HG02759 (cell line): Measurements from ENCODE around the gene RANBP3.
"Not testable (repeated sequence)": the region's sequence is repeated elsewhere in the genome, so short reads cannot be mapped to it uniquely, and the experiment has no call there.

ENCODE experiments used
- ATAC-seq: cut with Tn5 transposase; IDR thresholded peaks from one replicate; pipeline ENCODE4 v1.9.1; 2021; ENCODE audit warnings: mild to moderate bottlenecking, moderate library complexity; ENCODE audit not compliant: unreplicated experiment

RANBP3 gene

DNA sequence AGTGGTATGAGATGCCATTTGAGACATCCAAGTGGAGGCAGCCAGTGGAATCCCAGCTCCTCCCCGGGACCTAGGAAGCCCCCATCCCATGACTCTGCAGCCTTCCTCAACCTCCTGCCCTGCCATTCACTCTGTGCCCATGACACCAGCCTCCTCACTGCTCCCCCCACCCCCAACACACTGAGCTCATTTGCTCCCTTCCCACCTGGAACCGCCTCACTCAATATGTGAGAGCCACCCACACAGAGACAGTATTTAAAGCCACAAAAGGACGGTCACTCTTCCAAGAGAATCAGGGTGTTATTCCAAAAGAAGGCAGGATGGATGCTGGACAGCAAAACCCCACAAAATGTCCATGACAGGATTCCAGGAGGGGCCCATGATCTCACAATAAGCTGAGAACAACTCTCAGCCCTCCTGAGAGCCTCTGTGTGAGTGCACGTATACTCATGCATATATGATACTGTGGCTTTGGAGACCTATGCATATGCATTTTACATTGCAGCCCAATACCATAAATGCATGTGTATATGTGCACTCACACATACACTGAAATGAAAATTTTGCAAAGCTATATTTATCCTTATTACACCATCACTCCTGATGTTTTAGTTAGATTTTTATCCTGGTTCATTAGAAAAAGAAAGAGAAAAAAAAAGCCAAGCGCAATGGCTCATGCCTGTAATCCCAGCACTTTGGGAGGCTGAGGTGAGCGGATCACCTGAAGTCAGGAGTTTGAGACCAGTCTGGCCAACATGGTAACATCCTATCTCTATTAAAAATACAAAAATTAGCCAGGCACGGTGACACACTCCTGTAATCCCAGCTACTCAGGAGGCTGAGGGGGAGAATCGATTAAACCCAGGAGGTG lies 10.8 kb upstream of the RANBP3 start:
- ATAC-seq: no peak

DNA sequence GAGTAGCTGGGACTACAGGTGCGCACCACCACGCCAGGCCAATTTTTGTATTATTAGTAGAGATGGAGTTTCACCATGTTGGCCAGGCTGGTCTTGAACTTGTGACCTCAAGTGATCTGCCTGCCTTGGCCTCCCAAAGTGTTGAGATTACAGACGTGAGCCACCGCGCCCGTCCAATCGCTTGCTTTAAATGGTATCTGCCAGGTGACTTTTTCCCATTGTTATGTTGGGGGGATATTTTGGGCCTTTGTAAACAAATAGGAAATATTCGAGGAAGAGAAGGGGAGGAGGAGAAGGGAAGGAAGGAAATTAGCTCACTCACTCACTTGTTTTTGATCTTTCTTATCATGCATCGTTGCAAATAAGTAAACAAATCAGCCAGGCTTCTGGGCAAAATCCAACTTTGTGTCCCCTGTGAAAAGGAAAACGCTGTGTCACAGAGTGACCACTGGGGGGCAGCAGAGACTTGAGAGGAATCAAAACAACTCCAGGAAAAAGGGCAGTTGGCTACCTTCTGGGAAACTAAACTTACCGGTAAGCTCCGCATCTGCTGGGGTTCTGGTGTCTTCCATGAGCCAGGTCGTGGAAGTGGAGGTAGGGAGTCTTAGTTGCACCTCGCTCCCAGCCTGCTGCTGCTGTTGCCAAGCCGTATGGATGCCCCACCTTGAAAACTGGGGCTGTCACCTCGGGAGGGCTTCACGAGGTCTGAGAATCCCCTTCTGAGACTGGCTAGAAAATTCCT lies 9.3 kb upstream of the RANBP3 start:
- no peak for ATAC-seq

DNA sequence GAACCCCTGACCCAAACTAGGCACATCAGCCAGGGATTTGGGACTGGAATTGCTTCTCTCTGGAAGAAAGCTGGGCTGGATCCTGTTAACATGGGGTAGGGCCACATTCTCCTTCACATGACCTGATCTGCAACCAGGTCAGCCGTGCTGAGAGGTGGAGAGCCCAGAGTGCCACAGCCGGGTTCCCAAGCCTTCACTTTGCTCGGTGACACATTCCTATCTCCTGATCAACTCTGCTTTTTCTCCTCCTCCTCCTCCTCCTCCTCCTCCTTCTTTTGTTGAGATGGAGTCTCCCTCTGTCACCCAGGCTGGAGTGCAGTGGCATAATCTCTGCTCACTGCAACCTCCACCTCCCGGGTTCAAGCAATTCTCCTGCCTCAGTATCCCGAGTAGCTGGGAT lies 7.9 kb upstream of the RANBP3 start:
- ATAC-seq: not testable (repeated sequence)

DNA sequence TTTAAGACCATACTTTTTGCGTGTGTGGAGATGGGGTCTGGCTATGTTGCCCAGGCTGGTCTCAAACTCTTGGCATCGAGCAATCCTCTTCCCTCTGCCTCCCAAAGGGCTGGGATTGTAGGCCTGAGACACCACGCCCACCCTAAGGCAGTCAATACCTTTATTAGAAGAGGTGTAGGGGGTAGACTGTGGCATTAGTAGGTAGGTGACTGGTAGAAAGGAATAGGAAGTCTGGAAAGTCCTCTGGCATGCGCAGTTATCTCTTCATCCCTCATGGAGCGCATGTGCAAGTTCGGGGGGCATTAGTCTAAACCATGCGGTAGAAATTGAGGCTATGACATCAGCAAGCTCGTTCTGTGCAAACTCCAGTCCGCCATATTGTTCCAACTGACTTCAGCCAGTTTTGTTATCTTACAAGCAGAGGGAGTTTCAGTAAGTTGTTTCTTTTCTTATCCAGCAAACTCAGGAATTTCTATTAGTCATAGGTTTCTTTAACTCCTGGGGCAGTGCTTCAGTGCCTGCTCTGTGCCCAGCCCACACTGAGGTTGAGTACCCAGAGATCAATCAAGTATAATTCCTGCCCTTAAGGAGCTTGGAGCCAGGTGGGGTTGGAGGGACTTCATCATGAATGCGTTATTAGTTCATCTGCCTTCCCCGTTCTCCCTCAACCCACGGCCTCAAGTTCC lies 7.3 kb upstream of the RANBP3 start:
- no peak for ATAC-seq

DNA sequence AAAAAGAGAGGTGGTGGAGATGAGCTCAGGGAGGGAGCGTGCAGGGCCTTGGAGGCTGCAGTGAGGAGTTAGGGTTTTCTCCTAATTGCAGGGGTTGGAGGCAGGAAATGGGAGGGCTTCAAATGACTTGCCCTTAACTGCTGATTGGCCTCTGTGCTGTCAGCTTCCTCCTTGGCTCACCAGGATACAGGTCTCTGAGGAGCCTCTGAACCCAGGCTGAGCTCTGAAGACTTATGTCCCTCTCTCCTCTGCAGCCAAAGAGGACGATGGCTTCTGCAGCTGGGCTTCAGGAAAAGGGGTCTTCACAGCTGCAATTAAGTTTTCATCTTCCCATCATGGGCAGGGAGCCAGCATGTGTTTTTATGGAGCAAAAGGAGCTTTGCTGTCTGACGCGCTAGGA lies 6.7 kb upstream of the RANBP3 start:
- no peak for ATAC-seq

DNA sequence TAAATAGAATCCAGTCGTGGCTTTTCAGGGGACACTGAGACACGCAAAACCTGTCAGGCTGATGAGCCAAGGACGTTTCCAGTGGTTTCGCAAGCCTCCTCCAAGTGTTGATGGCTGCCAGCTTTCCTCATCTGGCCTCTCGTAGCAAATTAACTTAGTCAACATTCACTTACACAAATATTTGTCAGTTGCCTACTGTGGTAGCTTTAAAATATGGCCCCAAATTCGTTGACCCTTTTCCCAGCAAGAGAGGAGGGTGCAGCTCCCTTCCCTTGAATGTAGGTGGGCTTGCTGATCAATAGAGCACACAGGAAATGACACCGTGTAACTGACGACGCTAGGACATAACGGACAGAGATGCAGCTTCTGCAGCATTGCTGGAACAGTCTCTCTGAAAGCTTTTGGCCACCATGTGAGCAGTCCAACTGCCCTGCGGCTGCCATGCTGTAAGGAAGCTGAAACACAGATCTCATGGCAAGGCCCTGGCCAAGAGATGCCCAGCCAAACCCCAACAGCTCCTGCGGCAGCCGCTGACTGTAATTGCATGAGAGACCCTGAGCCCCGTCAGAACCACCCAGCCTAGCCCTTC lies 5.5 kb upstream of the RANBP3 start:
- ATAC-seq: no peak

DNA sequence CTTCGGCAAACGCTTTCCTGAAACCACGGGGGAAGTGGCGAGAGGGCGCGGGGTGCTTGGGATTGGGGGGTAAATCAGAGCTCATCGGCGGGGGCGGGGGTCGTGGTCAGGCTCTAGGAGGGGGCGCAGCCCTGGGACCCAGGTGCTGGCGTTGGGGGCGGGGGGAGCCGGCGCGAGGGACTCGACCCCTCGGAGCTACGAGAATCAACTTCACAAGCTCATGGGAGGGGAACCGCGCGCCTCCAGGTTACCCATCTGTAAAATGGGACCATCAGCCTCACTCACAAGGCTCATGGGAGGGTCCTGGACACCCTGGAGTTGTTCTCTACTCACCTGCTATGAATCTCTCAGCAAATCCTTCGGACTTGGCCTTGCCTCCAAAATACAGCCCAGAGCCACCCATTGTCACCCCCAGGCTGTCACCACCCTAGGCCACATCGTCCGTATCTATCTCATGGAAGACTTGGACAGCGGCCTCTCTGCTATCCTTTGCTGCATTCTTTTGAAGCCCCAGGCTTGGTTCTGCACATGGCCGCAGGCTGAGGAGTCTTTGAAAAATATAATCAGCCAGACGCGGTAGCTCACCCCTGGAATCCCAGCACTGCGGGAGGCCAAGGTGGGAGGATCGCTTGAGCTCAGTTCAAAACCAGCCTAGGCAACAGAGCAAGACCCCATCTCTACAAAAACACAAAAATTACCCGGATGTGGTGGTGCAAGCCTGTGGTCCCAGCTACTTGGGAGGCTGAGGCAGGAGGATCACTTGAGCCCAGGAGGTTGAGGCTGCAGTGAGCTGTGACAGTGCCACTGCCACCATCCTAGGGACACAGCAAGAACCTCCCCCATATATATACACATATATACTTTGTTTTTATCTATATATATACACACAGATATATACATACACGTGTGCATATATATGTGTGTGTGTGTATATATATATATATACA lies 939 bp upstream of the RANBP3 start:
- ATAC-seq: no peak

DNA sequence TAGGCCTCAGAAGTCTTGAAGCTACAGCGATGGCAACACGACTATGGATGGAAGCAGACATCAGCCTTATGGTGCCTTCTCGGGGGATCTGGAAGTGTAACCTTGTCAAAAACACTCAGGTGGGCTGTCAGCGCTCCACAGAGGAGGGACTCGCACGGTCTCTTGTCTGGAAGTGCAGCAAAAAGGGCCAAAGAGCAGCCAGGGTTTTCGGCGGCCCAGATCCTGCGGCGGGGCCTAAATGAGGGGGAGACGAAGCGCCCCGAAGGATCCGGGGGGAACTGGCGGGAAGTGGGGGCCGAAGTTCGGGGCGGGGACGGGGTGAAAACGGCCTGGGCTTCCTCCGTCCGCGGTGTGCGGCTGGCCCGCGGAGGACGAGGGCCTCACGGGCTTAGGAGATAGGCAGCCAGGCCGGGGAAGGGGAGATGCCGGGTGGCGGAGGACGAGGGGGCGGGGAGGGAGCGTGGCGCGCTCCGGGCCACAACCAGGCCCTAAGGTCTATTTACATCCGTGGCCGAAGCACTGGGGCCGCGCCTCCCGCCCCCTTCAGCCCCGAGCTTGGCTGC lies 637 bp downstream of the RANBP3 start:
- peak; percentile 12 for ATAC-seq

DNA sequence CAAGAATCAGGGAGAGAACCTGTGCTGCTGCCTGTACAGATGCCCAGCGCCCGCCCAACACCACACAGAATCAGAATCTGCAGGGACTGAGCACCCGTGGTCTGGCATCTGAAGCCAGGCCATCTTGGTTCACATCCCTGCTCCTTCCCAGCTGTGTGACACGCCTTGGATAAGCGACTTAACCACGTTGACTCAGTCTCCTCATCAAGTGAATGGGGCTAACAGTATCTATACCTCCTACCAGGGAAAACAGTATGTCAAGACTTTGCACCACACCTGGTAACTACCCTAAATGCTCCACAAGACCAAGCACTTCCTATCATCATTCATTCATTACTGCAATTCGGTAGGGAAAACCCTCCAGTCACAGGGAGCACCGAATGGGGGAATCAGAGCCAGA lies 1.2 kb downstream of the RANBP3 start:
- ATAC-seq: no peak

DNA sequence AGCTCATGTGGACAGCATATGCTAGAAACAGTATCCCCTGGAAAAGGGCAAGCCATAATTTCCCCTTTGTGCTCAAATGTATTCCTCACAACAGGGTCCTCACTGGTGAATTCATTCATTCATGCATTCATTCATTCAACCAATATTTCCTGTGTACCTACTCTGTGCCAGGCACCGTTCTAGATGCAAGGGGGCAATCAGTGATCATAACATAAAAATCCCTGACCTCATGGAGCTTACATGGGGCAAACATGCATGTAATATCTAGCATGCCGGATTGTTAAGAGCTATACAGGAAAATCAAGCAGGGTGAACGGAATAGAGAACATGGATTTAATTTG lies 2.6 kb downstream of the RANBP3 start:
- no peak for ATAC-seq

DNA sequence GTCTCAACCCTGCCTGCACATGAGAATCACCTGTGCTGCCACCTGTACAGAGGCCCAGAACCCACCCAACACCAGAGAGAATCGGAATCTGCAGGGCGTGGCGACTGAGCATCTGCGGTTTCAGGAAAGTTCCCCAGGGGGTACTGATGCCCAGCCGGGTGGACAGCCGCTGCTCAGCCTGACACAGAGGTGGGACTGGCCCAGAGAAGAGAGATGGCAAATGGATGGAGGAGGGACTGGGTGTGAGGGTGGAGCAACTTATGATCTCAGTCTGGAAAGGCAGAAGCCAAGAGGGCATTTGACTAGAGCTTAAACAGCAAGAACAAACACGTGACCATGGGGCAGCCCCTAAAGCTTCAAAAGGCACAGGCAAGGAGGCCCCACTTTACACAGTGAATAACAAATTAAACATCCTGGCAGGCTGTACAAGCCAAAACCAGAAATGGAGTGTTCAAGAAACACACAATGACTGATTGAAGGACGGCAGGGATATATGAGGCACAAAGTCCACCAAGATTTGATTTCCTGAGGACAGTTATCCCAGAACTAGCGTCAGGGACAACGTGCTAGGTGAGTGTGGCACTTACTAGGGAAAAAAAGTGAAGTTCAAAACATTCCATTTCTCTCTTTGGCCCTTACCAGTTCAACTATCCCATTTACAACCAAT lies 3.1 kb downstream of the RANBP3 start:
- no peak for ATAC-seq

DNA sequence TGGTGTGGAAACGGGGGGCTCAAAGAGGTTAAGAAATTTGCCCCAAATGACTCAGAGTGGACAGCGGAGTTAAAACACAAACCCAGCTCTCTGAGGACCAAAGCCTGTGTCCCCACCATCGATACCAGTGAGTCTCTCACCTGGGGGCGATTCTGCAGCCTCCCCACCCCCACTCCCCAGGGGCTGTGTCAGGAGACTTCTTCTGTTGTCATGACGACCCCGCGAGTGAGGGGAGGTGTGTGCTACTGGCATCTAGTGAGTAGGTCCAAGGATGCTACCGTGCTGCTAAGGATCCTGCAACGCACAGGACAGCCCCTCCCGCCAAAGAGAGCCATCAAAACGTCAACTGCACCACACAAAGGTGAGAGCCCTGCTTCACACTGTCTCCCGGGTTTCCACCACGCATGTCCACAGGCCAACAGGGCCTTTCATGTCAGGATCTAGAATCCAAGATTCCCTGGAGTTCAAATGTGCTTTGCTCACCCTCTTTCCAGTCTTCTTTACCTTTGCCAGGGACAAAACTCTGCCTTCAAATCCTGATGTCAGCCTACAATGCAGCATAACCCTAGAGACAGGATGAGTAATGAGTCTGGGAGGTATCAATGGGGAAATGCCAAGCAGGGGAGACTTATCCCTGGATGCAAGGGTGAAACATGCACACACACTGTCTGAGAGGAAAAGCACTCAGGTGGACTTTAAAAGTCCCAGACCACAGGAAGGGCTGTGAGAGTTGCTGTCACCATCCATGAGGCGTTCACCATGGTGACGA lies 3.9 kb downstream of the RANBP3 start:
- no peak for ATAC-seq

DNA sequence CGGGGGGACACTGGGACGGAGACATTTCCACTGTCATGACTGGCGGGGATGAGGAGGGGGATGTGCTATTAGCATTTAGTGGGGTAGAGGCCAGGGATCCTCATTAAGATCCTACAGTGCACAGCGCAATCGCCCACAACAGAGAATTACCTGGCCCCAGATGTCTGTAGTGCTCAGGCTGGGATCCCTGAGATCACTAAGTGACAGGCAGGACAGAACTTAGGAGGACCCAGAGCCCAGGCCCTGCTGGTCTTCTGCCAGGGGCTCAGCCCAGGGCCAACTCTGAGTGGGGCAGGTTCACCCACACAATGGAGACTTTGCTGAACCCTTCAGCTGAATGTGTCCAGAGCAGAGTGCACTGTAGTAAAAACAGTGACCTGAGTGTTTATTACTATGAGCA lies 4.6 kb downstream of the RANBP3 start:
- no peak for ATAC-seq

DNA sequence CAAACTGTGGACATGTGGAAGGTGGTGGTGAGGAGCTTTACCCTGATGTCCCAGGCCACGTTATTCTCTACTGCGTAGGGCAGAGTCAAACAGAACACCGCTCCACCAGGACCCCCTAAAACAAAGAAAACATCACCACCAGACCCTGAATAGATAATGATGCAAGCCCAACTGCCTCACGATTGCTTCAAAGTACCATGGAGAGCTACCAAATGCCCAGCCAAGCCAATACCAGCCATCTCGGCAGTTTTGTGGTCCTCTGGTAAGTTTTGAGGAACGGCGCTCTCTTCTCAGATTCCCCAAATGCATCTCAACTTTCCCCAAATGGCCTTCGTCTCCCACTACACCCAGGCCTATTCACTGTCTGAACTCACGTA lies 5.6 kb downstream of the RANBP3 start:
- no peak for ATAC-seq

DNA sequence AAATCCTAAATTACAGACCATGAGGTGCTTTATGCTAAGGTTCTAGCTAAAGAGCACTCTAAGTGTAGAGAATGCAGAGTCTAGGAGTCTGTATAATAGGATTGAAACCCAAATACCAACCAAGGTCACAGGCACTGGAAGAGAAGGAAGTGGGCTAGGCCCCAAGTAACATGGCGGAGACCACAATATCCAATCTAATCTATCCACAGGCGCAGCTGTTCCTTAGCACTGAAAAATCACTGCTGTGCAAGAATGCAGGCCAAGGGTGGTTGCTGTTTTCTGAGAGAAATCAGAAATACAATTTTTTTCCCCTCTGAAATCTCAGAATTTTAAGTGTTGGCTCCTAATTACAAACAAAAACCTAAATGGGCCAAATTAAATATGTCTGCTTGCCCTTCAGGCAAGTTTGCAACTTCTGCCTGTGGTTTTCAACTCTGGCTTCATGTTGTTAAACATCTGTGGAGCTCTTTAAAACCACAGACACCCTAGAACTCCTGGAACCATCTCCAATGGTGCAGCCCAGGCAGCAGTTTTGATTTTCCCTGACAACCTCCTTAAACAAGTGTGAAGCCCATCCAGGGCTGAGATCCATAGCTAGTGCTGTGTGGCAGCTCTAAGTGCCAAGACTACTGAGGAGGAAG lies 6.1 kb downstream of the RANBP3 start:
- no peak for ATAC-seq

DNA sequence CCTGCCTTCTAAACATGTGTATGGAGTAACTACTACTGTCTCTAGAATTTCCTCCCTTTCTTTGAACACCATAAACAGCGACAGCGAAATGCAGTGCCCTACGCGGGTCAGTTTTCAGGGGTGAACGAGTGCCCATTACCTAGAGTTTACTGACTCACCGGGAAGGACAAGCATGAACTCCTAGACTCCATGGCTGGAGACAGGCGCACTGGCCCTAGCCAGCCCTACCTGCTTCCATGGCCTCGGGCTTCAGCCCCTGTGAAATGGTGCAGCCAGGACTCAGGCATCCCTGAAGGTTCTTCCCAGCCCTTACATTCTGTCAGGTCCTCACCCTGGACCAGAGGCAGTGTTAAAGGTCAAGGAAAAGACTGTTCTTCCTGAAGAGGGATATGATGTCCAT lies 8.5 kb downstream of the RANBP3 start:
- ATAC-seq: no peak

DNA sequence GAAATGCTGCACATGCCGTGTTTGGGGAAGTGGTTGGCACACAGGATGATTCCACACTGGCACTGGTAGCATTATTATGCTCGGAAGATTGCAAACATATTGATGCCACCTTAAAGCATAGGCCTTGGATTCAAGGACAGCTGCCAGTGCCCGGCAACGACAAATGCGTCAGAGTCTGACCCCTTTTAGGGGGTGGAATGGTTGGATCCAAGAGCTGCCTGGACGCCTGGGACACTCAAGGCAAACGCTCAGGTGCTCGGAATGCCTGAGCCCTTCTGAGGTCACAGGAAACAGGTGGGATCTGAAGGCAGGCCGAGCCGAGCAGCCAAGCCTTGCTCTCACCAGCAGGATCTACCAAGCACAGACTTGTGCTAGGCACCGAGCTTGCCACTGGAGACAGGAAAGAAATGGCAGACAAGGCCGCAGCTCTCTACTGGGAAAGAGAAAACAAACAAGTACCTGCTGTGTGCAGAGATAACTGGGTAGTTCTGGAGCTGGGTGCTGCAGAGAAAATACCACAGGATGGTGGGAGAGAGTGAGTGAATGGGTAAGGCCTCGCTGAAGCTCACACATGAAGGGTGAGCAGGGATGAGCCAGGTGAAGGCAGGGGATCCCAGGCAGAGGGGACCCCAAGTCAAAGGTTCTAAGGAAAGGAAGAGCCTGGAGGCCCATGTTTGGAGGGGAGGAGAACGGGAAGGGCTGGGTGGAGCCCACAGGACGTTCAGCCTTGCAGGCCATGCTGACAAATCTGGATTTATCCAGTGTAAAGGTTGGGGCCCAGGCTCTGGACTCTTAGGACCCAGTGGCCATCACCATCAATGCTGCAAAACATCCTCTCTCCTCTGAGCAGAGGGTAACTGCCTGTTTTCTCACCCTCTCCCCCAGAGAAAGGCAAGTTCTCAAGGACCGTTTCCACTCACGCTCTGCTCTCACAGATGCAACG lies 9.2 kb downstream of the RANBP3 start:
- no peak for ATAC-seq
